HepG2 (cell line): Measurements from ENCODE around the gene ZIC2. TPM values are rescaled to one million over a fixed set of nuclear protein-coding genes. Genes with fewer than 3 reads are reported as not detected.

ENCODE experiments used
- CTCF ChIP-seq: sonication (generic); formaldehyde crosslinking; IDR thresholded peaks from 2 replicates; pipeline ENCODE4 v1.5.0; 2020; ENCODE audit warnings: mild to moderate bottlenecking, missing genetic modification reagents, moderate library complexity
- ERF ChIP-seq: IDR thresholded peaks from 2 replicates; pipeline ENCODE4 v1.6.1; 2018; ENCODE audit warnings: missing biosample characterization, missing genetic modification reagents
- ETV5 ChIP-seq: IDR thresholded peaks from 2 replicates; pipeline ENCODE4 v1.6.1; 2018; ENCODE audit warnings: missing biosample characterization, missing genetic modification reagents, inconsistent platforms, borderline replicate concordance
- HBP1 ChIP-seq: IDR thresholded peaks from 2 replicates; pipeline ENCODE4 v1.6.1; 2016; ENCODE audit warnings: low read depth, control low read depth
- NR2F6 ChIP-seq, 2 experiments: IDR thresholded peaks; 2 replicates each; pipeline ENCODE4 v1.6.1; 2016; ENCODE audit warnings: antibody characterized with exemption in 1 of 2, mild to moderate bottlenecking in 1 of 2
- PATZ1 ChIP-seq: sonication (generic); formaldehyde crosslinking; IDR thresholded peaks from 2 replicates; pipeline ENCODE4 v1.4.0; 2020; ENCODE audit warnings: missing genetic modification reagents
- POGZ ChIP-seq: sonication (generic); formaldehyde crosslinking; IDR thresholded peaks from 2 replicates; pipeline ENCODE4 v1.4.0; 2020; ENCODE audit warnings: mild to moderate bottlenecking, missing genetic modification reagents
- RAD51 ChIP-seq: fragments of 450-650 bp; IDR thresholded peaks from 2 replicates; pipeline ENCODE4 v1.6.1; 2016; ENCODE audit warnings: borderline replicate concordance
- SIX4 ChIP-seq: sonication (generic); formaldehyde crosslinking; IDR thresholded peaks from 2 replicates; pipeline ENCODE4 v1.4.0; 2020; ENCODE audit warnings: missing genetic modification reagents
- SOX5 ChIP-seq: IDR thresholded peaks from 2 replicates; pipeline ENCODE4 v1.6.1; 2016; ENCODE audit warnings: borderline replicate concordance
- TEAD3 ChIP-seq: optimal IDR thresholded peaks from 2 replicates; pipeline ENCODE3; 2016; ENCODE audit warnings: borderline replicate concordance
- ZNF253 ChIP-seq: sonication (generic); formaldehyde crosslinking; IDR thresholded peaks from 2 replicates; pipeline ENCODE4 v1.8.0; 2022; ENCODE audit warnings: mild to moderate bottlenecking, missing genetic modification reagents, borderline replicate concordance
- ZNF644 ChIP-seq: IDR thresholded peaks from 2 replicates; pipeline ENCODE4 v1.6.1; 2016; ENCODE audit warnings: low read depth
- ZNF775 ChIP-seq: sonication (generic); formaldehyde crosslinking; IDR thresholded peaks from 2 replicates; pipeline ENCODE4 v1.4.0; 2020; ENCODE audit warnings: missing genetic modification reagents, mild to moderate bottlenecking, moderate library complexity, borderline replicate concordance
- polyA plus RNA-seq, 8 experiments: library from polyadenylated mRNA; depleted of rRNA in 3 of 8; stranded (reverse) in 7 of 8; unstranded in 1 of 8; fragments of >200 nt; fragmentation: Illumina TruSeq in 4 of 8; extraction: Trizol in 4 of 8; gene quantifications; 2 replicates each; pipeline versions ENCODE4 v1.2.1 to v1.2.3, GENCODE V29; 2011 to 2016; ENCODE audit warnings: low read depth in 4 of 8, missing spikeins in 1 of 8, mixed read lengths in 1 of 8; ENCODE audit not compliant: insufficient read depth in 1 of 8
- total RNA-seq, 5 experiments: library from RNA; depleted of rRNA; stranded (reverse); fragments of >200 nt; fragmentation: Illumina TruSeq; extraction: Trizol; gene quantifications; 2 replicates each; pipeline ENCODE4 v1.2.3, GENCODE V29; 2016; ENCODE audit warnings: low read depth in 1 of 5
- TF ChIP-seq, protein P1 (sequence below): sonication (generic); IDR thresholded peaks from 2 replicates; pipeline ENCODE4 v1.6.1; 2016; ENCODE audit warnings: low read depth, borderline replicate concordance
- TF ChIP-seq, protein P2 (sequence below): sonication (generic); formaldehyde crosslinking; IDR thresholded peaks from 2 replicates; pipeline ENCODE4 v1.4.0; 2020; ENCODE audit warnings: mild to moderate bottlenecking, missing genetic modification reagents

The ZIC2 gene
- total and polyA plus RNA-seq, 2 of the 13 experiments (the other 11 are each of a cell fraction or from before 2014, with no cell fraction given), result 0.13 TPM; not detected in 1

- TF ChIP-seq PATZ1 (CRISPR knock-in tag) (peak; percentile 75), ZNF775 (0 out of 2 replicates have a peak, but pooled peaks have one; percentile 35), ERF (peak; percentile 66), RAD51 (no peak), SOX5 (CRISPR knock-in tag) (peak; percentile 82), CTCF (CRISPR knock-in tag) (no peak), ZNF644 (CRISPR knock-in tag) (0 out of 2 replicates have a peak, but pooled peaks have one; percentile 42), TEAD3 (CRISPR knock-in tag) (peak; percentile 69), ETV5 (peak; percentile 84), NR2F6 (IDR thresholded peaks at IDR 0.05) (peak; percentile 33; the same call in 1 of the 2 replicates), NR2F6 (CRISPR knock-in tag; IDR thresholded peaks at IDR 0.05) (peak; percentile 71), POGZ (peak; percentile 60), SIX4 (0 out of 2 replicates have a peak, but pooled peaks have one; percentile 17), HBP1 (CRISPR knock-in tag) (no peak), ZNF253 (CRISPR knock-in tag) (no peak)
- TF ChIP-seq, protein P1, sequence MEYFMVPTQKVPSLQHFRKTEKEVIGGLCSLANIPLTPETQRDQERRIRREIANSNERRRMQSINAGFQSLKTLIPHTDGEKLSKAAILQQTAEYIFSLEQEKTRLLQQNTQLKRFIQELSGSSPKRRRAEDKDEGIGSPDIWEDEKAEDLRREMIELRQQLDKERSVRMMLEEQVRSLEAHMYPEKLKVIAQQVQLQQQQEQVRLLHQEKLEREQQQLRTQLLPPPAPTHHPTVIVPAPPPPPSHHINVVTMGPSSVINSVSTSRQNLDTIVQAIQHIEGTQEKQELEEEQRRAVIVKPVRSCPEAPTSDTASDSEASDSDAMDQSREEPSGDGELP, result no peak
- TF ChIP-seq, protein P2, sequence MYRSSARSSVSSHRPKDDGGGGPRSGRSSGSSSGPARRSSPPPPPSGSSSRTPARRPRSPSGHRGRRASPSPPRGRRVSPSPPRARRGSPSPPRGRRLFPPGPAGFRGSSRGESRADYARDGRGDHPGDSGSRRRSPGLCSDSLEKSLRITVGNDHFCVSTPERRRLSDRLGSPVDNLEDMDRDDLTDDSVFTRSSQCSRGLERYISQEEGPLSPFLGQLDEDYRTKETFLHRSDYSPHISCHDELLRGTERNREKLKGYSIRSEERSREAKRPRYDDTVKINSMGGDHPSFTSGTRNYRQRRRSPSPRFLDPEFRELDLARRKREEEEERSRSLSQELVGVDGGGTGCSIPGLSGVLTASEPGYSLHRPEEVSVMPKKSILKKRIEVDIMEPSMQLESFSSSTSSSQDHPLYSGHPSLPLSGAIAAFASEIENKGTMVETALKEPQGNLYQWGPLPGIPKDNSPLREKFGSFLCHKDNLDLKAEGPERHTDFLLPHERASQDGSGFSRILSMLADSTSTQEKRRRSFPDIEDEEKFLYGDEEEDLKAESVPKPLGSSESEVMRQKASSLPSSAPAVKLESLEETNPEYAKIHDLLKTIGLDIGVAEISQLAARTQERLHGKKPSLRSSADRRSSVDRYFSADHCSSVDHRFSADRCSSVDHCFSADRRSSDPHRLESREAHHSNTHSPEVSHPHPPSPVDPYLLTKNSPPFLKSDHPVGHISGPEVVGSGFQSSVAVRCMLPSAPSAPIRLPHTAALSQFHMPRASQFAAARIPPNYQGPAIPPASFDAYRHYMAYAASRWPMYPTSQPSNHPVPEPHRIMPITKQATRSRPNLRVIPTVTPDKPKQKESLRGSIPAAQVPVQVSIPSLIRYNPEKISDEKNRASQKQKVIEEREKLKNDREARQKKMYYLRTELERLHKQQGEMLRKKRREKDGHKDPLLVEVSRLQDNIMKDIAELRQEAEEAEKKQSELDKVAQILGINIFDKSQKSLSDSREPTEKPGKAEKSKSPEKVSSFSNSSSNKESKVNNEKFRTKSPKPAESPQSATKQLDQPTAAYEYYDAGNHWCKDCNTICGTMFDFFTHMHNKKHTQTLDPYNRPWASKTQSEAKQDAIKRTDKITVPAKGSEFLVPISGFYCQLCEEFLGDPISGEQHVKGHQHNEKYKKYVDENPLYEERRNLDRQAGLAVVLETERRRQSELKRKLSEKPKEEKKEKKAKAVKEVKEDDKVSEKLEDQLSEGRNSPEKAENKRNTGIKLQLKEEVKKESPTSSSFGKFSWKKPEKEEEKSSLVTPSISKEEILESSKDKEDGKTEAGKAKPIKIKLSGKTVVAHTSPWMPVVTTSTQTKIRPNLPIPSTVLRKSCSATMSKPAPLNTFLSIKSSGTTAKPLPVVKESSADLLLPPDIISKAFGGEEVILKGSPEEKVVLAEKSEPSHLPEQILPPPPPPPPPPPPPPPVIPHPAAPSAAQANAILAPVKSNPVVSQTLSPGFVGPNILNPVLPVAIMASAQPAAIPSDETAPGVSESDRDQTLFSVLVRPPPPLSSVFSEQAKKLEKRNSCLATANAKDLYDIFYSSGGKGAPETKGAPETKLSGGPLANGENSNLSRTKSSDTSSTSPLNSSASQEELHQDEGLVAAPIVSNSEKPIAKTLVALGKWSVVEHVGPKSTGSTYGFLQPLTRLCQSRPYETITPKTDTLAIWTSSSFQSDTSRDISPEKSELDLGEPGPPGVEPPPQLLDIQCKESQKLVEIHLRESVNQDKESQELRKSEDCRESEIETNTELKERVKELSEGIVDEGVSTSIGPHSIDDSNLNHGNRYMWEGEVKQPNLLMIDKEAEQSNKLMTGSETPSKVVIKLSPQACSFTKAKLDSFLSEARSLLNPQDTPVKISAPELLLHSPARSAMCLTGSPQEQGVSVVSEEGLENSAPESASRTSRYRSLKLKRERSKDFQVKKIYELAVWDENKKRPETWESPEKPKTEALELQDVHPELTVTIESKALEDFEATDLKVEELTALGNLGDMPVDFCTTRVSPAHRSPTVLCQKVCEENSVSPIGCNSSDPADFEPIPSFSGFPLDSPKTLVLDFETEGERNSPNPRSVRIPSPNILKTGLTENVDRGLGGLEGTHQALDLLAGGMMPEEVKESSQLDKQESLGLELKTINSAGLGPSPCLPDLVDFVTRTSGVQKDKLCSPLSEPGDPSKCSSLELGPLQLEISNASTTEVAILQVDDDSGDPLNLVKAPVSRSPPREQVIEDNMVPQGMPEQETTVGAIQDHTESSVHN (CRISPR knock-in tag), result no peak
These were observed 40.5 kb upstream of the ZIC2 start (continued) for GRCh38 chr13:99941086-99941485.
